HCEC 1CT (cell line): Measurements from ENCODE around the gene TRAF2.

Experiments
- DNase-seq: peaks from one replicate; pipeline ENCODE4 v3.0.0-alpha.2; 2017

The TRAF2 gene

GRCh38 chr9:136886610-136887597, 588 bp downstream of the TRAF2 start:
- peak; percentile 12 for DNase-seq

- DNase-seq, result no peak
Observed at GRCh38 chr9:136888454-136888853, 2.1 kb downstream of the TRAF2 start.

- DNase-seq, result no peak
Observed at GRCh38 chr9:136889858-136890257, 3.5 kb downstream of the TRAF2 start.

GRCh38 chr9:136890661-136891060, 4.3 kb downstream of the TRAF2 start:
- no peak for DNase-seq

- no peak for DNase-seq
Observed at GRCh38 chr9:136896027-136896426, 9.7 kb downstream of the TRAF2 start.

- no peak for DNase-seq
Observed at GRCh38 chr9:136898483-136899100, 12.3 kb downstream of the TRAF2 start.

GRCh38 chr9:136899196-136899595, 12.9 kb downstream of the TRAF2 start:
- no peak for DNase-seq

GRCh38 chr9:136900556-136900955, 14.2 kb downstream of the TRAF2 start:
- no peak for DNase-seq

GRCh38 chr9:136900988-136901515, 14.7 kb downstream of the TRAF2 start:
- no peak for DNase-seq

- peak; percentile 47 for DNase-seq
Observed at GRCh38 chr9:136901516-136902258, 15.4 kb downstream of the TRAF2 start.

GRCh38 chr9:136902259-136902821, 16.0 kb downstream of the TRAF2 start:
- no peak for DNase-seq

- DNase-seq, result no peak
Observed at GRCh38 chr9:136903041-136903554, 16.8 kb downstream of the TRAF2 start.

GRCh38 chr9:136906266-136906665, 19.9 kb downstream of the TRAF2 start:
- no peak for DNase-seq

GRCh38 chr9:136907011-136907914, 20.9 kb downstream of the TRAF2 start:
- no peak for DNase-seq

GRCh38 chr9:136910197-136910900, 24.0 kb downstream of the TRAF2 start:
- DNase-seq, result no peak

- no peak for DNase-seq
Observed at GRCh38 chr9:136910901-136911245, 24.6 kb downstream of the TRAF2 start.

- no peak for DNase-seq
Observed at GRCh38 chr9:136913701-136914438, 27.6 kb downstream of the TRAF2 start.

- DNase-seq, result no peak
Observed at GRCh38 chr9:136915632-136916329, 29.5 kb downstream of the TRAF2 start.
